Pancreas (tissue), 10 donors: ENCODE data around the gene RGL1. TPM values are rescaled to one million over a fixed set of nuclear protein-coding genes. Genes with fewer than 3 reads are reported as not detected.

ENCODE experiments used
- ATAC-seq, 4 donors: fragments of 200-7000 bp; cut with Tn5 transposase; one replicate each; pipeline versions ENCODE4 v1.8.0 to v1.9.1; 2020; ENCODE audit warnings: mild to moderate bottlenecking in 4 of 4, moderate library complexity in 4 of 4
- DNase-seq, 6 donors: peaks; one replicate each; pipeline ENCODE4 v3.0.0-alpha.2; 2020
- FAIRE-seq: peaks from 2 replicates; lab custom pipeline; 2012; peaks lifted over from hg19 to GRCh38; lab: Jason Lieb, UNC
- H3K27ac ChIP-seq, 4 donors: fragments of 200-600 bp; sonication (generic); 1 replicate in 3 of 4; 2 replicates in 1 of 4; pipeline versions ENCODE4 v1.5.0 to v1.8.0; 2020
- H3K27me3 ChIP-seq, 4 donors: fragments of 200-600 bp; one replicate each; pipeline ENCODE4 v1.8.0; 2021
- H3K36me3 ChIP-seq, 3 donors: fragments of 200-600 bp; sonication (generic) in 1 of 3; one replicate each; pipeline versions ENCODE4 v1.5.0 to v1.8.0; 2020 to 2021
- H3K4me1 ChIP-seq, 3 donors: fragments of 200-600 bp; one replicate each; pipeline ENCODE4 v1.8.0; 2021
- H3K4me3 ChIP-seq, 4 donors: fragments of 200-600 bp; sonication (generic) in 2 of 4; one replicate each; pipeline versions ENCODE4 v1.5.0 to v1.8.0; 2020 to 2021
- H3K9me3 ChIP-seq, 4 donors: fragments of 200-600 bp; one replicate each; pipeline ENCODE4 v1.8.0; 2021
- CTCF ChIP-seq, 4 donors: fragments of 200-600 bp; sonication (generic) in 3 of 4; IDR thresholded peaks; one replicate each; pipeline versions ENCODE4 v1.5.0 to v1.8.0; 2021; ENCODE audit warnings: antibody characterized with exemption in 4 of 4
- WGBS, 2 donors: extraction: QIAGEN DNeasy Blood & Tissue Kit; methylation state at CpG; one replicate each; pipeline ENCODE4 v1.1.7; 2013; 5-methylcytosine and 5-hydroxymethylcytosine counted together
- intact Hi-C, 3 donors: fragments of 100-400 bp; cut with DNase I; formaldehyde crosslinking; loops; one replicate each; pipeline versions ENCODE4 v1.11.1 to v1.14.2; 2022
- polyA plus RNA-seq, 2 donors: library from polyadenylated mRNA; stranded (reverse); fragments of 200-250 nt; gene quantifications; one replicate each; pipeline ENCODE4 v1.2.3, GENCODE V29; 2013
- total RNA-seq, 6 donors: library from RNA; stranded (reverse); fragmentation: NEBNext Ultra II Directional in 4 of 6; extraction: Animal tissue kit (Norgen Biotek cat#: 25700) in 4 of 6; gene quantifications; one replicate each; pipeline versions ENCODE4 v1.2.1 to v1.2.4, GENCODE V29; 2021 to 2023
- donor health status: healthy with polysubstance abuse.
- donor health status: DM: no; HTN: no; CAD: no; lungs with moderate emphysema.
- donor health status: DM: no; HTN: no; CAD: no.
- donor health status: control.
- donor health status: control.
- donor health status: Bipolar disorder and iron deficiency.
- donor health status: DM: yes; HTN: yes; CAD: no.
- donor health status: DM: no; HTN: no; CAD: no.
- donor health status: DM: no; HTN: no; CAD: no.
- donor health status: DM: yes; HTN: yes; CAD: no.

Gene RGL1
- total and polyA plus RNA-seq, 8 donors: 2.8 to 9.1 (median 5.0) TPM

DNA sequence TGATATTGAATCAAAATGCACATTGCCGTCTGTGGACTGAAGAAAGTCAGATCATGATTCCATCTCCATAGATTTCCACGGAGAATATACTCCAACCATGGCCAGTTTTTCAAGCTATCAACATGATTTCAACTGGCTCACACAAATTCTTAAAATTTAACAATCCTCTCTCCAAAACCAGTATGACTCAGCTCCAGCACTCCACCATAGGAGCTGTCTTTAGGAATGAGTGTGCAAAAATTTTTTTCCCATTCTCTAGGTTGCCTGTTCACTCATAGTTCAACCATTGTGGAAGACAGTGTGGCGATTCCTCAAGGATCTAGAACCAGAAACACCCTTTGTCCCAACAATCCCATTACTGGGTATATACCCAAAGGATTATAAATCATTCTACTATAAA is 40.8 kb downstream of the RGL1 start:
- no peak for TF ChIP-seq CTCF (IDR thresholded peaks at IDR 0.05)
- no peak overlapping the region for H3K4me3 ChIP-seq
- H3K4me1 ChIP-seq: peaks cover 0 to 13% (median under 1%) of the 10 kb centered on the region in 3 donors
- H3K36me3 ChIP-seq: no peaks in the 10 kb centered on the region
- DNase-seq: no peak
- H3K27ac ChIP-seq: no peak overlapping the region
- ATAC-seq: no peak
- FAIRE-seq: no peak
- H3K9me3 ChIP-seq: no peaks in the 10 kb centered on the region
- intact Hi-C loops: no loop called here
- H3K27me3 ChIP-seq: no peaks in the 10 kb centered on the region
- WGBS, 2 donors: 82 to 91% methylated on average over 3 of the region's 3 CpGs

GRCh38 chr1:183847641-183848040 is 42.7 kb downstream of the RGL1 start:
- no peak for TF ChIP-seq CTCF (IDR thresholded peaks at IDR 0.05)
- ATAC-seq: no peak
- no peak for FAIRE-seq
- DNase-seq: no peak
- Histone ChIP-seq H3K27ac (no peak overlapping the region), H3K36me3 (no peaks in the 10 kb centered on the region), H3K27me3 (no peaks in the 10 kb centered on the region), H3K9me3 (no peaks in the 10 kb centered on the region), H3K4me1 (peaks cover 0 to 4% (median 4%) of the 10 kb centered on the region in 3 donors), H3K4me3 (no peak overlapping the region)
- intact Hi-C loops: no loop called here
- WGBS, 2 donors: 52 to 53% methylated on average over 4 of the region's 4 CpGs

DNA sequence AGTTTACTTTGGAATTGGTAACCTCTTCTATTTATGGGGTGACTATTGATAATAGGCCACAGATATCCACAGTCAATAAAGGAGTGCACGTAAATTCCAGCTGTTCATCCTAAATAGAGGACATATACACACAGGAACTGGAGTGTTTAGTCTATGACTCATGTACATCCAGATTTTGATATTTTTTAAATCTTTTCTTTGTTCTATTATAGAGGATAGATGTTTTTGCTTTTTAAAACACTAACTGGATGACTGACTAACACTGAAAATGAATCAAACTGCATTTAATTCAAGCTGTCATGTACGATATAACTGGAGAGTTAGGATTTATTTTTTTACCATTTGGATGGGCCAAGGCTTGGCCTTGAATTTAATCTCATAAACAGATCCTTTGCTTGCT is 45.9 kb downstream of the RGL1 start:
- FAIRE-seq: no peak
- 44 to 55% methylated on average over 2 of the region's 2 CpGs for WGBS, 2 donors
- H3K4me3 ChIP-seq: no peak overlapping the region

DNA sequence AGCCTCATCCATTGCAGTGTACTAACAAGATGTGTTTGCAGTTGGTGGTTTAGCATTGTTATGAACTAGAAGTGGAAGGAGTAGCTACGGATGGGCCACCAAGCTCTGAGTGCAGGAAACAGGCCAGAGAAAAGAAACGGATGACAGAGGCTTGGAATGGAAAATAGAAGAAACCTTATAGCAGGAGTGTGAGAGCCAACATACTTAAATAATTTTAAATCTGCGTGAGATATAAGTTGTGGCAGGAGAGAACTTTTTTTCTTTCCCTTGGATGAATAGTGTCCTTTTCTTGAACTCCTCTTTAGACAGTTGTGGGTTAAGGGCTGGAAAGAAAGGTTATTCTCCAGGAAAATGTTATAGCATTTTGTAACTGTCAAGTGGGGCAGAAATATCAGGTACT is 54.2 kb downstream of the RGL1 start:
- Histone ChIP-seq H3K27me3 (no peaks in the 10 kb centered on the region), H3K4me3 (no peak overlapping the region), H3K9me3 (no peaks in the 10 kb centered on the region), H3K27ac (no peak overlapping the region), H3K36me3 (no peaks in the 10 kb centered on the region), H3K4me1 (no peaks in the 10 kb centered on the region)
- 89 to 90% methylated on average over 3 of the region's 3 CpGs for WGBS, 2 donors
- DNase-seq (no peak), ATAC-seq (no peak), FAIRE-seq (no peak)
- no peak for TF ChIP-seq CTCF (IDR thresholded peaks at IDR 0.05)
- intact Hi-C loops: no loop called here

More for the DNA sequence above, 45.9 kb downstream of the RGL1 start:
- no peak for DNase-seq
- Histone ChIP-seq H3K36me3 (no peaks in the 10 kb centered on the region), H3K27me3 (no peaks in the 10 kb centered on the region), H3K4me1 (peaks cover 0 to 4% (median 0%) of the 10 kb centered on the region in 3 donors), H3K9me3 (no peaks in the 10 kb centered on the region), H3K27ac (no peak overlapping the region)
- ATAC-seq: no peak
- TF ChIP-seq CTCF (IDR thresholded peaks at IDR 0.05): no peak
- intact Hi-C loops: no loop called here

GRCh38 chr1:183859831-183860230 is 54.9 kb downstream of the RGL1 start:
- Histone ChIP-seq H3K27ac (no peak overlapping the region), H3K36me3 (no peaks in the 10 kb centered on the region), H3K27me3 (no peaks in the 10 kb centered on the region), H3K4me3 (no peak overlapping the region), H3K4me1 (no peaks in the 10 kb centered on the region), H3K9me3 (no peaks in the 10 kb centered on the region)
- TF ChIP-seq CTCF (IDR thresholded peaks at IDR 0.05): no peak
- intact Hi-C loops: no loop called here
- DNase-seq: no peak
- ATAC-seq: no peak
- no peak for FAIRE-seq
- WGBS, 2 donors: 66 to 67% methylated on average over 3 of the region's 3 CpGs
